HG03064 (cell line): ENCODE data around the gene SOAT2.

Experiments used
- ATAC-seq: cut with Tn5 transposase; IDR thresholded peaks from one replicate; pipeline ENCODE4 v1.9.1; 2021; ENCODE audit warnings: low read depth; ENCODE audit not compliant: unreplicated experiment

Gene SOAT2

DNA sequence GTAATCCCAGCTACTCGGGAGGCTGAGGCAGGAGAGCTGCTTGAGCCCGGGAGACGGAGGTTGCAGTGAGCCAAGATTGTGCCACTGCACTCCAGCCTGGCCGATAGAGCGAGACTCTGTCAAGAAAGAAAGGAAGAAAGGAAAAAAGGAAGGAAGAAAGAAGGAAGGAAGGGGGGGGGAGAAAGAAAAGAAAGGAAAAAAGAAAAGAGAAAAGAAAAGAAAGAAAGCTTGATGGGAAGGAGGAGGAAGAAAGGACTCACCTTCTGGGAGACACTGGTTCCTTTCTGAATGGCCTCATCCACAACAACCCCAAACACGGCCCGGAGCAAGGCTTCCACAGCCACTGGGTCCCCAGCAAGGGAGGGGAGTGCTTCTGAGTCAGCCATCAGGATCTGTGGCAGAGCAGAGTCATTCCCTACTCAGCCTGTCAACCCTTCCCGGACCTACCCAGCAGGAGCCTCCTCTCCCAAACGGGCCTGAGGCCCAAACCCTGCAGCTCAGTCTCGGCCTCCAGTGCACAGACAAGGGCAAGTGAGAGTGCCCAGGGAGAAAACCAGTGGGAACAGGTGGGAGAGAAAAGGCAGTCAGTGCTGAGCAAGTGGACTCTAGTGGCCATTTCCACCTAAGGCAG, 69.9 kb downstream of the SOAT2 start:
- no peak for ATAC-seq
